Left kidney (tissue), 2 donors: ENCODE results near the gene ARID1B. TPM values are rescaled to one million over a fixed set of nuclear protein-coding genes. Genes with fewer than 3 reads are reported as not detected.
A peak's percentile ranks its signal among the peaks of the same experiment; 100 is the strongest.

Experiments used
- DNase-seq: peaks from one replicate; pipeline ENCODE4 v3.0.0-alpha.2; 2013
- polyA plus RNA-seq: library from polyadenylated mRNA; unstranded; fragments of 120-200 nt; gene quantifications from one replicate; pipeline ENCODE4 v1.2.1, GENCODE V29; 2013; ENCODE audit not compliant: insufficient read length

Gene ARID1B
- polyA plus RNA-seq, 1 donor, result 87.7 TPM

GRCh38 chr6:157159348-157159747, 382.2 kb downstream of the ARID1B start:
- DNase-seq, result no peak

DNA sequence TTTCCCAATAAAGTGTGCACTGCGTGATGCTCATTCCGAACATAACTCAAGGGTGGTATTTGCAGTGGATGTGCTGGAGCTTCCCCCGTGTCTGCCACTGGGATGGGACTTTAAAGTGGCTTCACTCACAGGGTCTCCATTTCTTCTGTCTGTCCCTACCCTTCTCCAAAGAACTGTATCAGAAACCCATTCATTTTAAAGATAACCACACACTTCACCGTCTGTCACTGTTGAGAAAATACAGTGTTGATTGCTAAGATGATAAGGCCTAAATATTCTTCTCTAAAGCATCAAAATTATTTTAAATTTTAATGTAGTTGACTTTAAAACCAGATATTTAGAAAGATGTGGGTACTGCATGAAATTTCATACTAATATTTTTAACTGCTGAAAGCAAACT, 384.7 kb downstream of the ARID1B start:
- DNase-seq, result no peak

GRCh38 chr6:157162766-157163433, 385.7 kb downstream of the ARID1B start:
- no peak for DNase-seq

DNA sequence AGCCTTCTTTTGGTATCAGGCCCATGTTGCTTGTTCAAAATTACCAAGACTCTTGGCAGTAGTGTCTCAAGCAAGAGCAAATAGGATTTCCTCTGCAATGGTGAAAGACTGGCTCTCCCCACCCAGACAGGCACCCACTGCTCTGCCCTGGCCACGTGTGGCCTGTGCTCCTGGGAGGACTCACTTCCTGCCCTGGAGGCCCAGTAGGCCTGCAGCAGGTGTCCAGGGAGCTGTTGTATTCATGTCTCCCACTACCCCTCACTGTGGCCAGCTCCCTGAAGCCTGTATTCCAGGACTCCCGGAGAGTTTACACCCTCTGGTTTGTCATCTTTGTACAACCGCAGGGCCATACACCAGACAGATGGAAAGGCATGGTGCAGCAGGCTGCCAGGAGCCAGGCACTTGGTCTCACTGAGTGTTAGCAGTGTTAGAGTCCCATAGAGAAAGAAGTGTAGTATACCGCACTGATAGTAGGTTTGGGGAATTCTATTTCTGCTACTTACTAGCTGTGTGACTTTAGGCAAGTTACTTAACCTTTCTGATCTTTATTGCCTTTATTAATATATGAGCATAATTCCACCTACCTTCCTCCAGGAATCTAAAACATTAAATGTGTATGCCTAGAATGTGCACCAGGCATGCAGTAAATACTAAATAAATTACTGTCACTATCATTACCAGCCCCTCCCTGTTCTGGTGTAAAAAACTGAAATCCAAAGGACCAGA, 386.4 kb downstream of the ARID1B start:
- DNase-seq, result no peak

DNA sequence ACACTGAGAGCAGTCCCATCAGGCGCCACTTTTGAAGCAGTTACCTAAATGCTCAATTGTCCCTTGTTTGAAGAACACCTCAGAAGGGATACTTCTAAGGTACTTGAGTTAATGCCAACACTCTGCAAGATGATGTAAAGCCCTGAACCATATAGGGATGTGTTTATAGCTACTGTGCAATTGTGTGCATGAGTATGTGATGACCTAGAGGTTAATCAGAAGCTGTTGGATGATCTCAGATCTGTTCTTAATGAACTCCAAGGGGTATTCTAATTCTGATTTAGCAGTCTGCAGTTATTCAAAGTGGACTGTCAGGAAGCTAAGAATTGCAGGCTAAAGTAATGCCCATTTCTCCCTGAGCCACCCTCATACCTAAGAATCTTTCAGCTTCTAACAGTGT, 387.8 kb downstream of the ARID1B start:
- no peak for DNase-seq

DNA sequence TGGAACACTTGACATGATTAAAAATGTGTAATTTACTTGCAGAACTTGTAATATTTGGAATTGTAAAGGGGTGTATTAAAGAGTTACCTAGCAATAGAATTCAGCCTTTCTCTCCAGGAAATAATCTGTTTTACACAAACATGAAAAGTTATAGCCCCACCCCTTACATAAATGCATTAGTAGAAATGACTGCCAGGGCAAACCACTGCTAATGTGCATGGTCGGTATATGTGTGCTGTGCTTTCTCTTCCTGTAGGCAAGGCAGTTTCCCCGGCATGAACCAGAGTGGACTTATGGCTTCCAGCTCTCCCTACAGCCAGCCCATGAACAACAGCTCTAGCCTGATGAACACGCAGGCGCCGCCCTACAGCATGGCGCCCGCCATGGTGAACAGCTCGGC, 389.6 kb downstream of the ARID1B start:
- DNase-seq, result no peak

- DNase-seq, result no peak
These were observed 390.7 kb downstream of the ARID1B start for GRCh38 chr6:157167837-157168236.

DNA sequence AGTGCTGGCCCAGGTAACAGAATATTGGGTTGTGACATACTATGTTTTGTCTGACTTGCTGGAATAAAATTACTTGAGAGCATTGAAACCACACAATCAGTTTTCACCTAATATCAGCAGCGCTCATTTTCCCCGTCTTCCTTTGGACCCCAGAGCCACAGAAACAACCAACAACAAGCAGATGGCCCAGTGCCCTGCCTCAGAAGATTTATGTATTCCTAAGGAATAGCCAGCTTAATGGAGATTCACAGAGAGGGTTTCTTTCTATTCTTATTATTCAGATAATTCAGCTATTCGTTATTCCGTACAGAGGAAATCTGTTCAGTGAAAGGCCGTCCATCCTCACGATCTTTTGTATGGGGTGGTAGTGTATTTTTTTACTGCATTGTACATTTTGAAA, 391.3 kb downstream of the ARID1B start:
- no peak for DNase-seq

DNA sequence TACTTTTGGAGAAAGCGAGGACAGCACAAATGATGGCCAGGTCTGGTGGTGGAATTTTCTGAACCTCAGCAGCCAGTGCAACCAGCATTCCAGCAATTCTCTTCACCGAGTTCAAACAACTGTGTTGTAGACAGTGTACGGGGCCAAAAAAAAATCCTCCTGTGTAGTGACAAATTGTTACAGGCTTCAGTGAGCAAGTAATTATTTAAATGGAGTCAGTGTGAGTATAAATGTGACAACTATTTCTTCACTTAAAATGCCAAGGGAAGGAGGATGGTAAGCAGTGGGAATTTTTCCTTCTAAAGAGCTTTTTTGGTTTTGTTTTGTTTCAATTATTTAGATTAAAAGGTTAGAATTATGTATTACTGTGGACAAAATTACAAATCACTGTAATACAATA, 392.0 kb downstream of the ARID1B start:
- no peak for DNase-seq

DNA sequence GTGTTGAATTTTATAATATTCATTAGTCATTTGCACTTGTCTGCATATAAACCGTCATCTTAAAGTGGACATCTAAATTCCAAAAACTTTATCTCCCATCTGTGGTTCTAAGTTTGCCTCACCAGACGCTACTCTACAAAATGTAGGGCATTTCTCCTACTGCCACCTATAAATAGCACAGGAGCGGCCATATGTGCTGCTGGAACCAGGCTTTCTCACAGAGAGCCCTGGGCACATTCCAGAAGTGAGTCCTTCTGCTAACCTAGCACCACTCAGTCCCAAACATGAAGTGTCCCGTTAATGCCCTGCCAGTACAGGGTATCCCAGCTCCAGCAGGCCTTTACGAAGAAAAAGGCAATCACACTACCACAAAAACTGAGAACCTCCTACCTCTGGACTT, 392.5 kb downstream of the ARID1B start:
- DNase-seq, result no peak

GRCh38 chr6:157170535-157170934, 393.4 kb downstream of the ARID1B start:
- DNase-seq, result no peak

- no peak for DNase-seq
These were observed 394.6 kb downstream of the ARID1B start for GRCh38 chr6:157171801-157172200.

- DNase-seq, result no peak
These were observed 395.1 kb downstream of the ARID1B start for GRCh38 chr6:157172231-157172701.

- DNase-seq, result no peak
These were observed 395.8 kb downstream of the ARID1B start for GRCh38 chr6:157172830-157173536.

DNA sequence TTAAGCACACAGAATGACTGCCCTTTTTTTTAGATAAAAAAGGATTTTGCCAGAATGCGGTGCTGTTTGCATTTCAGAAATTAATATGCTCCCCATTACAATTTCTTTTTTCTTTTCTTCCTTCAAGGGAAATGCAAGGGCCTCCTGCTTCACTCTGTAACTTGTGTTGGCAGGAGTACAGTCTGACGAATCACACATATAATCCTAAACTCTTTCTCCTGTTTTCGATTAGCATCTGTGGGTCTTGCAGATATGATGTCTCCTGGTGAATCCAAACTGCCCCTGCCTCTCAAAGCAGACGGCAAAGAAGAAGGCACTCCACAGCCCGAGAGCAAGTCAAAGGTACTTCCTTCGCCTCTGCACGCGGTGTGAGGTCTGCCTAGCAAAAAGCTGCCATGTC, 396.6 kb downstream of the ARID1B start:
- DNase-seq, result no peak

DNA sequence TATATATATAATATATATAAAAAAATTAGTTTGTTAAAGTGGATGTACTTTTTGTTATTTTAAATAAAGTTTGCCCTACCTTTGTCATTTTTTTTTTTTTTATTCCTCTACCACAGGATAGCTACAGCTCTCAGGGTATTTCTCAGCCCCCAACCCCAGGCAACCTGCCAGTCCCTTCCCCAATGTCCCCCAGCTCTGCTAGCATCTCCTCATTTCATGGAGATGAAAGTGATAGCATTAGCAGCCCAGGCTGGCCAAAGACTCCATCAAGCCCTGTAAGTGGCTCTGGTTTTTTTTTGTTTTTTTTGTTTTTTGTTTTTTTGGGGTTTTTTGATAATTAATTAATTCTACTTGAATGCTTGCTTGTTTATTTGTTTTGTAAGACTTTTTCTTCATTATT, 397.6 kb downstream of the ARID1B start:
- no peak for DNase-seq

- no peak for DNase-seq
These were observed 400.7 kb downstream of the ARID1B start for GRCh38 chr6:157177731-157178336.

DNA sequence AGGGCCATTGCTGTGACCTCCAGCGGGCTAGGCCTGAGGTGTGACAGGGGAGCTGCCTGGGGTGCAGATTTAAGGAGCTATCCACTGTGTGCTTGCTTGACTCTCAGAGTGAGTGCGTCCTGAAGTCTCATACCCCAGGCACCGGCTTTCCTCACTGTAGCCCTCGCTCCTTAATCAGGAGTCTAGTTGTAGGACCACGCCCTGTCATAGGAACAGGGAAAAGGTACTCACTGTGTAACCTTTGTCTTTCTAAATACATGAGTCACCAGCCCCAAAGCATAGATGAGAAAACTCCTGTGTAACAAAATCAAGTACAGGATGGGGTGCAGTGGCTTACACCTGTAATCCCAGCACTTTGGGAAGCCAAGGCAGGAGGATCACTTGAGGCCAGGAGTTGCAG, 404.5 kb downstream of the ARID1B start:
- no peak for DNase-seq

GRCh38 chr6:157182503-157183264, 405.5 kb downstream of the ARID1B start:
- DNase-seq, result no peak

GRCh38 chr6:157184202-157185015, 407.2 kb downstream of the ARID1B start:
- peak; percentile 45 for DNase-seq

GRCh38 chr6:157185171-157185570, 408.0 kb downstream of the ARID1B start:
- no peak for DNase-seq
